ENCODE data around the gene FRMD4A.

DNA sequence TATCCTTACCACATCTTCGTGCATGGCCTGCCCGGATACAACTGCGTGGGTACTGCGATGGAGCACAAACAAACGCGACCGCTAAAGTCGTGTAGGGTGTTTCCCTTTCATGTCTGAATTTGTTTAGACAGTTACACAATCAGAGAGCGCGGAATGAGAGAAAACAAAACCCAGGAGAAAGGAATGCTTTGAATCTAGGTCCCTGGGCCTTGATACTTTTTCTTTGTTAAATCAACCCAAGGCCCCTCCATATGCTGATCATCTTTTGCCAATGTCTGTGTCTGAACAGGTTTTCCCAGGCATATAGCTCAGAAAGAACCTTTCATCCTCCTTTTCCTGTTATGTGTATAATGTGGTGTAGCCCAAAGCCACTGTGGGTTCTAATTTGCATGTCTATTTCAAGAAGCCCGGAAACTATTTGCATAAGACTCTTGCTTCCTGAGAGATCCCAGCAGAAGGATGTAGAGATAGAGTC, 145.8 kb downstream of the FRMD4A start:
- TF ChIP-seq POLR2A (IDR thresholded peaks at IDR 0.05; ENCODE audit: low read depth, low read length) (no peak), POLR2AphosphoS5 (IDR thresholded peaks at IDR 0.05; ENCODE audit: low read depth, low read length) (no peak), SPI1 (IDR thresholded peaks at IDR 0.05; ENCODE audit: low read depth, low read length) (no peak)
